ENCODE measurements around the gene FRMD5.
"Not testable (repeated sequence)": the region's sequence is repeated elsewhere in the genome, so short reads cannot be mapped to it uniquely, and the experiment has no call there.

Gene FRMD5

GRCh38 chr15:44034933-44035624 is 160.0 kb downstream of the FRMD5 start:
- H3K4me3 ChIP-seq (ENCODE audit: low read depth, low read length) = no peak overlapping the region

- H3K4me3 ChIP-seq (ENCODE audit: low read depth, low read length) = no peak overlapping the region
These were observed 160.7 kb downstream of the FRMD5 start for GRCh38 chr15:44034334-44034733.

GRCh38 chr15:44033894-44034293 is 161.2 kb downstream of the FRMD5 start:
- H3K4me3 ChIP-seq (ENCODE audit: low read depth, low read length) = no peak overlapping the region

- H3K4me3 ChIP-seq (ENCODE audit: low read depth, low read length) = not testable (repeated sequence)
These were observed 162.3 kb downstream of the FRMD5 start for GRCh38 chr15:44032820-44033219.

GRCh38 chr15:44029940-44030568 is 165.0 kb downstream of the FRMD5 start:
- no peak overlapping the region for H3K4me3 ChIP-seq (ENCODE audit: low read depth, low read length)

- H3K4me3 ChIP-seq (ENCODE audit: low read depth, low read length) = no peak overlapping the region
These were observed 166.1 kb downstream of the FRMD5 start for GRCh38 chr15:44029003-44029402.

- H3K4me3 ChIP-seq (ENCODE audit: low read depth, low read length) = no peak overlapping the region
These were observed 166.7 kb downstream of the FRMD5 start for GRCh38 chr15:44028349-44028748.

- H3K4me3 ChIP-seq (ENCODE audit: low read depth, low read length) = no peak overlapping the region
These were observed 170.9 kb downstream of the FRMD5 start for GRCh38 chr15:44024155-44024554.

GRCh38 chr15:44023176-44023575 is 171.9 kb downstream of the FRMD5 start:
- H3K4me3 ChIP-seq (ENCODE audit: low read depth, low read length) = no peak overlapping the region

- H3K4me3 ChIP-seq (ENCODE audit: low read depth, low read length) = no peak overlapping the region
These were observed 176.9 kb downstream of the FRMD5 start for GRCh38 chr15:44018151-44018550.

- H3K4me3 ChIP-seq (ENCODE audit: low read depth, low read length) = no peak overlapping the region
These were observed 179.3 kb downstream of the FRMD5 start for GRCh38 chr15:44015545-44016305.

GRCh38 chr15:44011238-44011854 is 183.7 kb downstream of the FRMD5 start:
- H3K4me3 ChIP-seq (ENCODE audit: low read depth, low read length) = no peak overlapping the region

- no peak overlapping the region for H3K4me3 ChIP-seq (ENCODE audit: low read depth, low read length)
These were observed 185.0 kb downstream of the FRMD5 start for GRCh38 chr15:44010089-44010488.

- H3K4me3 ChIP-seq (ENCODE audit: low read depth, low read length) = no peak overlapping the region
These were observed 186.0 kb downstream of the FRMD5 start for GRCh38 chr15:44009038-44009437.

GRCh38 chr15:44000248-44000647 is 194.8 kb downstream of the FRMD5 start:
- H3K4me3 ChIP-seq (ENCODE audit: low read depth, low read length) = not testable (repeated sequence)

GRCh38 chr15:43998607-43999006 is 196.5 kb downstream of the FRMD5 start:
- no peak overlapping the region for H3K4me3 ChIP-seq (ENCODE audit: low read depth, low read length)

- H3K4me3 ChIP-seq (ENCODE audit: low read depth, low read length) = no peak overlapping the region
These were observed 203.9 kb downstream of the FRMD5 start for GRCh38 chr15:43991206-43991605.

GRCh38 chr15:43989938-43990337 is 205.1 kb downstream of the FRMD5 start:
- H3K4me3 ChIP-seq (ENCODE audit: low read depth, low read length) = no peak overlapping the region

- H3K4me3 ChIP-seq (ENCODE audit: low read depth, low read length) = no peak overlapping the region
These were observed 206.2 kb downstream of the FRMD5 start for GRCh38 chr15:43988900-43989299.

GRCh38 chr15:43987924-43988323 is 207.1 kb downstream of the FRMD5 start:
- H3K4me3 ChIP-seq (ENCODE audit: low read depth, low read length) = no peak overlapping the region

- H3K4me3 ChIP-seq (ENCODE audit: low read depth, low read length) = no peak overlapping the region
These were observed 208.9 kb downstream of the FRMD5 start for GRCh38 chr15:43985976-43986680.
